Measurements from ENCODE around the gene UBE2F. TPM values are rescaled to one million over a fixed set of nuclear protein-coding genes. Genes with fewer than 3 reads are reported as not detected.

Gene UBE2F
- total RNA-seq, 1 experiment from 2014 or later: 98.5 TPM

GRCh38 chr2:238079874-238080327 is 113.1 kb downstream of the UBE2F start:
- no peak for DNase-seq (ENCODE audit: low spot score)

- no peak for DNase-seq (ENCODE audit: low spot score)
These were observed 113.7 kb downstream of the UBE2F start for GRCh38 chr2:238080518-238080917.

- no peak for DNase-seq (ENCODE audit: low spot score)
These were observed 114.3 kb downstream of the UBE2F start for GRCh38 chr2:238081150-238081549.

- DNase-seq (ENCODE audit: low spot score): no peak
These were observed 114.7 kb downstream of the UBE2F start for GRCh38 chr2:238081561-238081960.

GRCh38 chr2:238082151-238082550 is 115.3 kb downstream of the UBE2F start:
- DNase-seq (ENCODE audit: low spot score): no peak

- DNase-seq (ENCODE audit: low spot score): no peak
These were observed 116.0 kb downstream of the UBE2F start for GRCh38 chr2:238082827-238083226.

GRCh38 chr2:238083919-238084318 is 117.1 kb downstream of the UBE2F start:
- DNase-seq (ENCODE audit: low spot score): no peak

- no peak for DNase-seq (ENCODE audit: low spot score)
These were observed 117.9 kb downstream of the UBE2F start for GRCh38 chr2:238084761-238085160.

GRCh38 chr2:238085899-238086298 is 119.1 kb downstream of the UBE2F start:
- no peak for DNase-seq (ENCODE audit: low spot score)

GRCh38 chr2:238087211-238087610 is 120.4 kb downstream of the UBE2F start:
- DNase-seq (ENCODE audit: low spot score): no peak

- DNase-seq (ENCODE audit: low spot score): no peak
These were observed 124.1 kb downstream of the UBE2F start for GRCh38 chr2:238090887-238091286.

GRCh38 chr2:238091436-238092060 is 124.7 kb downstream of the UBE2F start:
- DNase-seq (ENCODE audit: low spot score): no peak

Other genes with a start within 250 kb of the UBE2F start
- gene RBM44, start 168.2 kb upstream of the UBE2F start, total RNA-seq (2014; rRNA removed; shearing (Covaris generic)): 0.12 TPM in 1 of 2 replicates, not detected in the other
- gene RAMP1, start 107.4 kb upstream of the UBE2F start, total RNA-seq (2014; rRNA removed; shearing (Covaris generic)): not detected in 2 replicates
- 19.6 and 20.5 TPM in 2 replicates for gene SCLY, start 94.0 kb downstream of the UBE2F start, total RNA-seq (2014; rRNA removed; shearing (Covaris generic))
- gene ESPNL, start 133.3 kb downstream of the UBE2F start, total RNA-seq (2014; rRNA removed; shearing (Covaris generic)): not detected in 2 replicates
- not detected in 2 replicates for gene KLHL30, start 171.7 kb downstream of the UBE2F start, total RNA-seq (2014; rRNA removed; shearing (Covaris generic))
- 4.3 and 6.2 TPM in 2 replicates for gene ERFE, start 192.0 kb downstream of the UBE2F start, total RNA-seq (2014; rRNA removed; shearing (Covaris generic))
- gene ILKAP, start 236.7 kb downstream of the UBE2F start, total RNA-seq (2014; rRNA removed; shearing (Covaris generic)): 13.4 and 18.8 TPM in 2 replicates